GM21360 (cell line): ENCODE results near the gene SRD5A1.
"Not testable (repeated sequence)": the region's sequence is repeated elsewhere in the genome, so short reads cannot be mapped to it uniquely, and the experiment has no call there.

Experiments used
- ATAC-seq: cut with Tn5 transposase; IDR thresholded peaks from one replicate; pipeline ENCODE4 v1.9.1; 2021; ENCODE audit warnings: mild to moderate bottlenecking, moderate library complexity; ENCODE audit not compliant: unreplicated experiment

SRD5A1 gene

GRCh38 chr5:6638236-6638635, 5.0 kb downstream of the SRD5A1 start:
- ATAC-seq = no peak

- no peak for ATAC-seq
Measured at GRCh38 chr5:6642655-6643054, 9.4 kb downstream of the SRD5A1 start.

- ATAC-seq = no peak
Measured at GRCh38 chr5:6644794-6645241, 11.6 kb downstream of the SRD5A1 start.

GRCh38 chr5:6645571-6646362, 12.5 kb downstream of the SRD5A1 start:
- not testable (repeated sequence) for ATAC-seq

- no peak for ATAC-seq
Measured at GRCh38 chr5:6649186-6649585, 15.9 kb downstream of the SRD5A1 start.

- ATAC-seq = no peak
Measured at GRCh38 chr5:6649681-6650080, 16.4 kb downstream of the SRD5A1 start.

GRCh38 chr5:6652025-6652424, 18.8 kb downstream of the SRD5A1 start:
- peak; percentile 91 for ATAC-seq

- no peak for ATAC-seq
Measured at GRCh38 chr5:6655432-6655831, 22.2 kb downstream of the SRD5A1 start.

- ATAC-seq = no peak
Measured at GRCh38 chr5:6656680-6657079, 23.4 kb downstream of the SRD5A1 start.

GRCh38 chr5:6659941-6660684, 26.9 kb downstream of the SRD5A1 start:
- ATAC-seq = peak; percentile 81

- peak; percentile 44 for ATAC-seq
Measured at GRCh38 chr5:6660688-6661087, 27.4 kb downstream of the SRD5A1 start.

- no peak for ATAC-seq
Measured at GRCh38 chr5:6666762-6667161, 33.5 kb downstream of the SRD5A1 start.

- ATAC-seq = no peak
Measured at GRCh38 chr5:6667648-6668047, 34.4 kb downstream of the SRD5A1 start.

- not testable (repeated sequence) for ATAC-seq
Measured at GRCh38 chr5:6668717-6669116, 35.5 kb downstream of the SRD5A1 start.

- no peak for ATAC-seq
Measured at GRCh38 chr5:6673031-6673430, 39.8 kb downstream of the SRD5A1 start.

GRCh38 chr5:6673963-6674362, 40.7 kb downstream of the SRD5A1 start:
- no peak for ATAC-seq

- ATAC-seq = no peak
Measured at GRCh38 chr5:6674421-6674820, 41.2 kb downstream of the SRD5A1 start.

GRCh38 chr5:6674886-6675285, 41.6 kb downstream of the SRD5A1 start:
- ATAC-seq = no peak

- ATAC-seq = no peak
Measured at GRCh38 chr5:6675784-6676491, 42.7 kb downstream of the SRD5A1 start.

GRCh38 chr5:6676702-6677101, 43.5 kb downstream of the SRD5A1 start:
- no peak for ATAC-seq

GRCh38 chr5:6678385-6678784, 45.1 kb downstream of the SRD5A1 start:
- ATAC-seq = no peak

- no peak for ATAC-seq
Measured at GRCh38 chr5:6680922-6681321, 47.7 kb downstream of the SRD5A1 start.
